Smooth muscle cell (in vitro differentiated cells): ENCODE measurements around the gene PAQR4. TPM values are rescaled to one million over a fixed set of nuclear protein-coding genes. Genes with fewer than 3 reads are reported as not detected.

Source experiments
- DNase-seq: peaks from one replicate; lab custom pipeline; 2025; ENCODE audit not compliant: unreplicated experiment; lab: John Stamatoyannopoulos, UW
- H2AFZ ChIP-seq: fragments of 200-600 bp; sonication (generic); 2 replicates; pipeline ENCODE4 v1.6.0; 2016; ENCODE audit warnings: antibody characterized with exemption, low read depth, mild to moderate bottlenecking
- H3F3A ChIP-seq: fragments of 200-600 bp; sonication (generic); 2 replicates; pipeline ENCODE4 v1.6.0; 2017; ENCODE audit warnings: antibody characterized with exemption, low read depth
- H3K27ac ChIP-seq: fragments of 200-600 bp; sonication (generic); 2 replicates; pipeline ENCODE4 v1.5.1; 2016; ENCODE audit warnings: low read depth, mild to moderate bottlenecking
- H3K27me3 ChIP-seq: fragments of 200-600 bp; sonication (generic); 2 replicates; pipeline ENCODE4 v1.6.1; 2016; ENCODE audit warnings: low read depth, mild to moderate bottlenecking
- H3K36me3 ChIP-seq: fragments of 200-600 bp; sonication (generic); 2 replicates; pipeline ENCODE4 v1.5.1; 2016; ENCODE audit warnings: low read depth
- H3K4me1 ChIP-seq: fragments of 200-600 bp; sonication (generic); 2 replicates; pipeline ENCODE4 v1.5.1; 2016; ENCODE audit warnings: low read depth
- H3K4me2 ChIP-seq: fragments of 200-600 bp; sonication (generic); 2 replicates; pipeline ENCODE4 v1.6.0; 2016; ENCODE audit warnings: mild to moderate bottlenecking
- H3K4me3 ChIP-seq: fragments of 200-600 bp; sonication (generic); 2 replicates; pipeline ENCODE4 v1.5.1; 2016; ENCODE audit warnings: mild to moderate bottlenecking
- H3K79me2 ChIP-seq: fragments of 200-600 bp; sonication (generic); 2 replicates; pipeline ENCODE4 v1.6.0; 2016; ENCODE audit warnings: low read depth, mild to moderate bottlenecking
- H3K9ac ChIP-seq: fragments of 200-600 bp; sonication (generic); 2 replicates; pipeline ENCODE4 v1.6.0; 2016; ENCODE audit warnings: low read depth
- H3K9me3 ChIP-seq: fragments of 200-600 bp; sonication (generic); replicated peaks from 2 replicates; pipeline ENCODE4 v1.5.1; 2016; ENCODE audit warnings: low read depth
- H4K20me1 ChIP-seq: fragments of 200-600 bp; sonication (generic); 2 replicates; pipeline ENCODE4 v1.6.0; 2016; ENCODE audit warnings: low read depth
- WGBS: methylation state at CpG from one replicate; pipeline ENCODE4 v1.1.7; 2016; ENCODE audit warnings: low lambda C conversion rate; 5-methylcytosine and 5-hydroxymethylcytosine counted together
- polyA plus RNA-seq: library from polyadenylated mRNA; unstranded; fragments of >200 nt; fragmentation: Nextera tagmentation; extraction: Ambion mirVana; gene quantifications from 2 replicates; pipeline ENCODE4 v1.2.1, GENCODE V29; 2016
- total RNA-seq: library from RNA; depleted of rRNA; stranded (reverse); fragments of >200 nt; gene quantifications from 2 replicates; pipeline ENCODE4 v1.2.3, GENCODE V29; 2014
- TF ChIP-seq, protein P1 (sequence below): fragments of 200-600 bp; sonication (generic); IDR thresholded peaks from 2 replicates; pipeline ENCODE4 v1.5.1; 2017; ENCODE audit warnings: borderline replicate concordance, mild to moderate bottlenecking, antibody characterized with exemption; ENCODE audit not compliant: insufficient read depth, poor library complexity, severe bottlenecking

The PAQR4 gene
- total and polyA plus RNA-seq, 2 experiments from 2014 or later: 4.6 to 9.3 TPM

- DNase-seq: no peak
- Histone ChIP-seq H4K20me1 (no peaks in the 10 kb centered on the region), H3K27me3 (no peaks in the 10 kb centered on the region), H3K27ac (no peak overlapping the region), H3K9me3 (no peaks in the 10 kb centered on the region), H3K9ac (no peak overlapping the region), H3K4me1 (no peaks in the 10 kb centered on the region), H3K4me2 (no peak overlapping the region), H3K36me3 (no peaks in the 10 kb centered on the region), H3F3A (no peaks in the 10 kb centered on the region), H2AFZ (no peak overlapping the region), H3K4me3 (no peak overlapping the region), H3K79me2 (no peaks in the 10 kb centered on the region)
- TF ChIP-seq, protein P1, sequence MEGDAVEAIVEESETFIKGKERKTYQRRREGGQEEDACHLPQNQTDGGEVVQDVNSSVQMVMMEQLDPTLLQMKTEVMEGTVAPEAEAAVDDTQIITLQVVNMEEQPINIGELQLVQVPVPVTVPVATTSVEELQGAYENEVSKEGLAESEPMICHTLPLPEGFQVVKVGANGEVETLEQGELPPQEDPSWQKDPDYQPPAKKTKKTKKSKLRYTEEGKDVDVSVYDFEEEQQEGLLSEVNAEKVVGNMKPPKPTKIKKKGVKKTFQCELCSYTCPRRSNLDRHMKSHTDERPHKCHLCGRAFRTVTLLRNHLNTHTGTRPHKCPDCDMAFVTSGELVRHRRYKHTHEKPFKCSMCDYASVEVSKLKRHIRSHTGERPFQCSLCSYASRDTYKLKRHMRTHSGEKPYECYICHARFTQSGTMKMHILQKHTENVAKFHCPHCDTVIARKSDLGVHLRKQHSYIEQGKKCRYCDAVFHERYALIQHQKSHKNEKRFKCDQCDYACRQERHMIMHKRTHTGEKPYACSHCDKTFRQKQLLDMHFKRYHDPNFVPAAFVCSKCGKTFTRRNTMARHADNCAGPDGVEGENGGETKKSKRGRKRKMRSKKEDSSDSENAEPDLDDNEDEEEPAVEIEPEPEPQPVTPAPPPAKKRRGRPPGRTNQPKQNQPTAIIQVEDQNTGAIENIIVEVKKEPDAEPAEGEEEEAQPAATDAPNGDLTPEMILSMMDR: no peak
- WGBS: 90% methylated on average over 7 of the region's 10 CpGs
Observed at GRCh38 chr16:2955438-2955778, 13.7 kb upstream of the PAQR4 start.

DNA sequence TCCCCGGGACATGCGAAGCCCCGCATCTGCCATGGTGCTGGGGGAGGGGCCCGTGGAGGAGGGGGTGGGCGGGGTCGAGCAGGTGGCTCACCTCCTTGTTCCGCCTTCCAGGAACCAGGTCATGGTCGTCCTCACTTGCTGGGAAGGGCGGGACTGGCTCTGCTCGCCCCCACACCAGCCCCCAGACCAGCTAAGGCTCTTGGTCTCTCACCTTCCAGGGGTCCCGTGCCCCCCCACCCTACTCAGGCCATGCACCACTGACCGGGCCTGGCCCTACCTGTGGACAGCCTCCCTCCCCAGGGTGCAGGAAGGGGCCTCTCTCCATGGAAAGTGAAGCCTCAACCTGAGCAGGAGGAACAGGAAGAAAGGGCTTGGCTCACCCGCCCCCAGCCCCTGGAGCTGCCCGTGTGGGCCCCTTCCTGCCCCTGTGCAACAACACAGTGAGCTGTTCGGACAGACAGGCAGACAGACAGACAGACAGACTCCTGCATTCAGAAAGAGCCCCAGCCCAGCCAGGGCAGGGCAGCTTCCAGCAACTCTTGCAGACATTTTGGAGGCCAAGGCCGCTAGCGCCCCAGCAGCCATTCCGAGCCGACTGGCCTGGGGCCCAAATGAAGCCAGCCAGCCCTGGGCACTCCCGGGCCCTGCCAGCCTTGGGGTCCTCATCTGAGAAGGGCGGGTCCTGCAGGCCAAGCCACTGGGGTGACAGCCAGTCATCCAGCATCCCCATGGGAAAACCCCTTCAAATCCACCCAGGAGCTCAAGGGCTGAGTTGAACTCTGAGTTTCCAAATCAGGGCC, 13.2 kb upstream of the PAQR4 start:
- no peak overlapping the region for H2AFZ ChIP-seq
- H3K4me1 ChIP-seq: no peaks in the 10 kb centered on the region
- no peak for DNase-seq
- no peak overlapping the region for H3K27ac ChIP-seq
- no peaks in the 10 kb centered on the region for H3K36me3 ChIP-seq
- TF ChIP-seq, protein P1: no peak
- no peaks in the 10 kb centered on the region for H3K79me2 ChIP-seq
- no peaks in the 10 kb centered on the region for H3F3A ChIP-seq
- H3K4me3 ChIP-seq: no peak overlapping the region
- H3K4me2 ChIP-seq: no peak overlapping the region
- H3K9ac ChIP-seq: no peak overlapping the region
- H3K27me3 ChIP-seq: no peaks in the 10 kb centered on the region
- H3K9me3 ChIP-seq: no peaks in the 10 kb centered on the region
- H4K20me1 ChIP-seq: no peaks in the 10 kb centered on the region
- 91% methylated on average over 11 of the region's 21 CpGs for WGBS

DNA sequence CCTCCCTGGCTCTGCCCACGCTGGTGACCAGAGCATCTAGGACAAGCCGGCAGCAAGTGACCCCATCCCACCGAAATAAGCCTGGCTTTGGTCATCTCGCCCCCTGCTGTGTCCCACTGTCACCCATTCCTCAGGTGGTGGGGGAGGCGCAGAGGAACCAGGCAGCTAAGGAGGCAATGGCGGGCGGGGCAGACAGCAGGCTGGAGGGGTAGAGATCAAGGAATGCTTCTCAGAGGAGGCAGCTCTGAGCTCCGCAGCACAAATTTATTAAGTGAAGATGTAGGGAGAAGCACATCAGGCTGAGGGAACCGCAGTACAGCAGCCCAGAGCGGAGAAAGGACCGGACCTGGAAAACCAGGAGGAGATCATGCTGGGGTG, 12.6 kb upstream of the PAQR4 start:
- Histone ChIP-seq H3K27ac (no peak overlapping the region), H3K9me3 (no peaks in the 10 kb centered on the region), H3K27me3 (no peaks in the 10 kb centered on the region), H3K36me3 (no peaks in the 10 kb centered on the region), H3K79me2 (no peaks in the 10 kb centered on the region), H2AFZ (no peak overlapping the region), H3K4me1 (no peaks in the 10 kb centered on the region), H3K9ac (no peak overlapping the region), H3K4me3 (no peak overlapping the region), H4K20me1 (no peaks in the 10 kb centered on the region), H3F3A (no peaks in the 10 kb centered on the region), H3K4me2 (no peak overlapping the region)
- TF ChIP-seq, protein P1: no peak
- DNase-seq: no peak
- WGBS: 89% methylated on average over 11 of the region's 11 CpGs

- no peaks in the 10 kb centered on the region for H3K9me3 ChIP-seq
- no peak overlapping the region for H3K4me2 ChIP-seq
- no peak overlapping the region for H3K4me3 ChIP-seq
- TF ChIP-seq, protein P1: no peak
- H3K79me2 ChIP-seq: no peaks in the 10 kb centered on the region
- H3F3A ChIP-seq: no peaks in the 10 kb centered on the region
- H3K9ac ChIP-seq: no peak overlapping the region
- H3K36me3 ChIP-seq: no peaks in the 10 kb centered on the region
- H3K27ac ChIP-seq: no peak overlapping the region
- peaks cover 19% of the 10 kb centered on the region for H3K27me3 ChIP-seq
- 85% methylated on average over 10 of the region's 10 CpGs for WGBS
- no peak for DNase-seq
- H2AFZ ChIP-seq: no peak overlapping the region
- H3K4me1 ChIP-seq: peaks cover 13% of the 10 kb centered on the region
- no peaks in the 10 kb centered on the region for H4K20me1 ChIP-seq
Observed at GRCh38 chr16:2959206-2959605, 9.9 kb upstream of the PAQR4 start.
